GM12878 (cell line): ENCODE results near the gene TXNRD3. TPM values are rescaled to one million over a fixed set of nuclear protein-coding genes. Genes with fewer than 3 reads are reported as not detected.

Experiments
- ATAC-seq: fragments of 200-7000 bp; cut with Tn5 transposase; 3 replicates; pipeline ENCODE4 v1.9.1; 2020; ENCODE audit warnings: mild to moderate bottlenecking, moderate library complexity
- BruUV-seq: library from RNA; stranded (reverse); fragments of 400-500 nt; replicated peaks from 2 replicates; lab custom pipeline; 2021; lab: Mats Ljungman, UMichigan
- CTCF ChIA-PET: fragments of 300-600 bp; sonication (Branson Sonifier 250); formaldehyde crosslinking; extraction: SDS; loops from one replicate; lab custom pipeline; 2021; ENCODE audit warnings: inconsistent platforms; lab: Yijun Ruan, JAX
- POLR2A ChIA-PET: fragments of 350-600 bp; formaldehyde crosslinking; extraction: SDS; loops from one replicate; lab custom pipeline; 2021; ENCODE audit warnings: inconsistent platforms; lab: Charles Lee
- RAD21 ChIA-PET: fragments of 300-600 bp; sonication (Branson Sonifier 250); formaldehyde crosslinking; loops from one replicate; lab custom pipeline; 2023; ENCODE audit warnings: antibody characterized with exemption; ENCODE audit not compliant: unreplicated experiment; lab: Charles Lee
- SMC1A ChIA-PET: fragments of 300-600 bp; sonication (Branson Sonifier 250); formaldehyde crosslinking; loops from one replicate; lab custom pipeline; 2023; ENCODE audit not compliant: unreplicated experiment, uncharacterized antibody; lab: Charles Lee
- DNase-seq: peaks from one replicate; pipeline ENCODE4 v3.0.0-alpha.2; 2011; ENCODE audit warnings: low read depth, low spot score
- FAIRE-seq: peaks from 3 replicates; lab custom pipeline; 2011; peaks lifted over from hg19 to GRCh38; lab: Jason Lieb, UNC
- H2AFZ ChIP-seq: 2 replicates; pipeline ENCODE4 v1.6.0; 2011; ENCODE audit warnings: low read depth, low read length, control low read depth; ENCODE audit not compliant: control insufficient read depth
- H3K27ac ChIP-seq: 2 replicates; pipeline ENCODE4 v1.5.1; 2011; ENCODE audit warnings: control low read depth; ENCODE audit not compliant: control insufficient read depth, insufficient read depth
- H3K27me3 ChIP-seq, 2 experiments: replicated peaks in 1 of 2; 2 replicates each; pipeline versions ENCODE4 v1.6.0 to v1.6.1; 2011; ENCODE audit warnings: low read length in 1 of 2; ENCODE audit not compliant: control insufficient read depth in 2 of 2, insufficient read depth in 2 of 2
- H3K36me3 ChIP-seq, 2 experiments: 2 replicates each; pipeline ENCODE4 v1.5.1; 2011; ENCODE audit warnings: low read length in 1 of 2; ENCODE audit not compliant: control insufficient read depth in 2 of 2, insufficient read depth in 2 of 2
- H3K4me1 ChIP-seq: 2 replicates; pipeline ENCODE4 v1.6.1; 2011; ENCODE audit warnings: mild to moderate bottlenecking, low read length, moderate library complexity, mixed read lengths; ENCODE audit not compliant: control insufficient read depth, insufficient read depth
- H3K4me2 ChIP-seq: 2 replicates; pipeline ENCODE4 v1.6.0; 2011; ENCODE audit warnings: control low read depth; ENCODE audit not compliant: control insufficient read depth, insufficient read depth
- H3K4me3 ChIP-seq: fragments of 200-600 bp; sonication (generic); 2 replicates; pipeline ENCODE4 v1.5.1; 2016
- H3K79me2 ChIP-seq: 2 replicates; pipeline ENCODE4 v1.6.0; 2011; ENCODE audit warnings: low read length; ENCODE audit not compliant: control insufficient read depth, insufficient read depth
- H3K9ac ChIP-seq: 2 replicates; pipeline ENCODE4 v1.8.0; 2011; ENCODE audit warnings: low read length, control low read depth, mixed read lengths; ENCODE audit not compliant: control insufficient read depth, insufficient read depth
- H3K9me3 ChIP-seq: replicated peaks from 3 replicates; pipeline ENCODE4 v1.5.1; 2011; ENCODE audit warnings: mild to moderate bottlenecking, low read length; ENCODE audit not compliant: control insufficient read depth, insufficient read depth
- H4K20me1 ChIP-seq: 2 replicates; pipeline ENCODE4 v1.6.0; 2011; ENCODE audit not compliant: control insufficient read depth, insufficient read depth
- BMI1 ChIP-seq: fragments of 450-650 bp; IDR thresholded peaks from 2 replicates; pipeline ENCODE4 v1.6.1; 2016; ENCODE audit warnings: mild to moderate bottlenecking, moderate library complexity, borderline replicate concordance
- CEBPZ ChIP-seq: fragments of 150-350 bp; IDR thresholded peaks from 2 replicates; pipeline ENCODE4 v1.6.1; 2016; ENCODE audit warnings: low read depth, low read length
- CHD1 ChIP-seq: IDR thresholded peaks from 2 replicates; pipeline ENCODE4 v1.6.1; 2012; ENCODE audit warnings: low read depth, low read length, improper control_type of control experiment
- GABPA ChIP-seq: IDR thresholded peaks from 2 replicates; pipeline ENCODE4 v1.6.1; 2014; ENCODE audit warnings: antibody characterized with exemption, low read depth, mild to moderate bottlenecking, inconsistent platforms
- PKNOX1 ChIP-seq: fragments of 450-650 bp; IDR thresholded peaks from 2 replicates; pipeline ENCODE4 v1.6.1; 2016; ENCODE audit warnings: mild to moderate bottlenecking
- PML ChIP-seq: IDR thresholded peaks from 2 replicates; pipeline ENCODE4 v1.6.1; 2012; ENCODE audit warnings: low read length, inconsistent platforms
- ZNF207 ChIP-seq: fragments of 450-650 bp; IDR thresholded peaks from 2 replicates; pipeline ENCODE4 v1.6.1; 2014; ENCODE audit warnings: antibody characterized with exemption, mild to moderate bottlenecking, borderline replicate concordance
- WGBS: methylation state at CpG from one replicate; pipeline ENCODE4 v1.1.6; 2016; ENCODE audit warnings: low lambda C conversion rate; ENCODE audit not compliant: insufficient replicate concordance, insufficient coverage; ENCODE audit errors: missing lambda C conversion rate; 5-methylcytosine and 5-hydroxymethylcytosine counted together
- in situ Hi-C: fragments of 300-500 bp; cut with MboI; formaldehyde crosslinking; loops from 9 replicates; pipeline ENCODE4 v1.14.3; 2018; ENCODE audit warnings: mixed read lengths
- intact Hi-C: fragments of 100-400 bp; cut with micrococcal nuclease; formaldehyde crosslinking; loops from one replicate; pipeline ENCODE4 v1.14.2; 2022; ENCODE audit not compliant: unreplicated experiment
- polyA plus RNA-seq, 11 experiments: library from polyadenylated mRNA; depleted of rRNA in 4 of 11; unstranded in 6 of 11; stranded (reverse) in 5 of 11; fragments of >200 nt; fragmentation: Nextera tagmentation in 4 of 11; fragmentation: Illumina TruSeq in 1 of 11; extraction: Ambion mirVana in 4 of 11; extraction: Trizol in 1 of 11; gene quantifications; 1 replicate in 1 of 11; 2 replicates in 10 of 11; pipeline versions ENCODE4 v1.2.1 to v1.2.3, GENCODE V29; 2011 to 2016; ENCODE audit warnings: inconsistent platforms in 2 of 11, missing spikeins in 2 of 11, low read depth in 1 of 11
- total RNA-seq, 4 experiments: library from RNA; depleted of rRNA in 3 of 4; stranded (reverse); fragments of >200 nt in 3 of 4; fragmentation: Illumina TruSeq in 1 of 4; extraction: Trizol in 1 of 4; gene quantifications; 2 replicates each; pipeline versions ENCODE4 v1.2.1 to v1.2.3, GENCODE V29; 2013 to 2021
- TF ChIP-seq, protein P1 (sequence below): fragments of 450-650 bp; IDR thresholded peaks from 2 replicates; pipeline ENCODE4 v1.6.1; 2017; ENCODE audit warnings: mild to moderate bottlenecking

TXNRD3 gene
- total and polyA plus RNA-seq, 10 of the 15 experiments (the other 5 are each of a cell fraction or from before 2014, with no cell fraction given) = not detected

DNA sequence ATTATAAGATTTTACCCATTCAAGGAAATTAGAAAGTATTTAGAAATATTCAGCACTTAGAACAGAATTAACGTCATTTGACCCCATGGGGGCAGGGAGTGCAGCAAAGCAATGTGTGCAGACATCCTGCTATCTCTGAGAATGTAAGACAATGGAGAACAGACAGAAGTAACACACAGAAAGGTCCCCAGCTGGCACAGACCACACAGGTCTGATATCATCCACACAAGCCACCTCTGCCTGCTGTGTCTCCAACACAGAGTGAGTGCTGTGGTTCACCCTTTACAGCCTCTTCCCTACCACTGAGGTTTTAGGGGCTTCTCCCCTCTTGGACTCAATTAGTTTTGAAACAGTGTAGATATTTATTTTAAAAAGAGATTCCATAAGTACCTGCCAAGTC lies 16.1 kb downstream of the TXNRD3 start:
- ChIA-PET CTCF (interaction anchor here (0.6 kb wide), 1 partner anchor 1793 kb away, joined by 3 read pairs; no protein-coding TSS in a partner anchor), SMC1A (no interaction called here), RAD21 (no interaction called here), POLR2A (no interaction called here)
- Histone ChIP-seq H3K9ac (no peak overlapping the region), H3K79me2 (no peaks in the 10 kb centered on the region), H3K9me3 (no peaks in the 10 kb centered on the region), H2AFZ (no peak overlapping the region), H3K27me3 (peaks cover 0 to under 1% of the 10 kb centered on the region in 2 experiments; a peak in 1 of 4 replicates), H3K27ac (no peak overlapping the region), H3K4me3 (no peak overlapping the region), H3K36me3 (no peaks in the 10 kb centered on the region), H3K4me2 (no peak overlapping the region), H3K4me1 (no peaks in the 10 kb centered on the region), H4K20me1 (no peaks in the 10 kb centered on the region)
- FAIRE-seq (no peak), DNase-seq (no peak), ATAC-seq (no peak)
- WGBS = 6% methylated on average over 1 of the region's 1 CpG
- TF ChIP-seq PML (no peak), BMI1 (no peak), CHD1 (no peak), GABPA (no peak), PKNOX1 (no peak), CEBPZ (no peak), ZNF207 (no peak)
- TF ChIP-seq, protein P1, sequence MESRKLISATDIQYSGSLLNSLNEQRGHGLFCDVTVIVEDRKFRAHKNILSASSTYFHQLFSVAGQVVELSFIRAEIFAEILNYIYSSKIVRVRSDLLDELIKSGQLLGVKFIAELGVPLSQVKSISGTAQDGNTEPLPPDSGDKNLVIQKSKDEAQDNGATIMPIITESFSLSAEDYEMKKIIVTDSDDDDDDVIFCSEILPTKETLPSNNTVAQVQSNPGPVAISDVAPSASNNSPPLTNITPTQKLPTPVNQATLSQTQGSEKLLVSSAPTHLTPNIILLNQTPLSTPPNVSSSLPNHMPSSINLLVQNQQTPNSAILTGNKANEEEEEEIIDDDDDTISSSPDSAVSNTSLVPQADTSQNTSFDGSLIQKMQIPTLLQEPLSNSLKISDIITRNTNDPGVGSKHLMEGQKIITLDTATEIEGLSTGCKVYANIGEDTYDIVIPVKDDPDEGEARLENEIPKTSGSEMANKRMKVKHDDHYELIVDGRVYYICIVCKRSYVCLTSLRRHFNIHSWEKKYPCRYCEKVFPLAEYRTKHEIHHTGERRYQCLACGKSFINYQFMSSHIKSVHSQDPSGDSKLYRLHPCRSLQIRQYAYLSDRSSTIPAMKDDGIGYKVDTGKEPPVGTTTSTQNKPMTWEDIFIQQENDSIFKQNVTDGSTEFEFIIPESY = no peak
- intact Hi-C loops (no loop called here), in situ Hi-C loops (no loop called here)
- BruUV-seq = no TSS peak
